ENCODE measurements around the gene SYNPO2.

DNA sequence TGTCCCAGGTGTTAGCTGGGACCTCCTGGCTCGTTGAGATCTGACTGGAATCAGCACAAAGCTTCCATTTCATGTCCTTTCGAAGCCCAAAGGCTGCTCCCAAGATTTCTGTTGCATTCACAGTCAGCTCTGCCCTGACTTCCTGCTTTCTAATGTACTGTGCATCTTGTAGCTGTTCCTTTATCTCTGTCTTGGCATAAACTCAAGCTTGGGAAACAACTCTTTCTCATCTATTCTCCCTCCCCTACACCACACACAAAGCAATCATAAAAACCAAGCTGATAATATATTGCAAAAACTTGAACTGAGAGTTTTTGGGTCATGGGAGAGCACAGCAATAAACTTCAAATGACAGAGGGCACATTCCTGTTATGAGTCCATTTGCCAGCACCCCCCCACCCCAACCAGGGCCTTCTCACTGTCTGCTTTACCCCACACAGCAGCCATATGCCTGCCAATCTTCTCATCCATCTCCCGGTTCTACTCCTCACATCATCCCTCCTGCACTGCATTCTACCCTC, 76.3 kb downstream of the SYNPO2 start:
- TF ChIP-seq, protein P1, sequence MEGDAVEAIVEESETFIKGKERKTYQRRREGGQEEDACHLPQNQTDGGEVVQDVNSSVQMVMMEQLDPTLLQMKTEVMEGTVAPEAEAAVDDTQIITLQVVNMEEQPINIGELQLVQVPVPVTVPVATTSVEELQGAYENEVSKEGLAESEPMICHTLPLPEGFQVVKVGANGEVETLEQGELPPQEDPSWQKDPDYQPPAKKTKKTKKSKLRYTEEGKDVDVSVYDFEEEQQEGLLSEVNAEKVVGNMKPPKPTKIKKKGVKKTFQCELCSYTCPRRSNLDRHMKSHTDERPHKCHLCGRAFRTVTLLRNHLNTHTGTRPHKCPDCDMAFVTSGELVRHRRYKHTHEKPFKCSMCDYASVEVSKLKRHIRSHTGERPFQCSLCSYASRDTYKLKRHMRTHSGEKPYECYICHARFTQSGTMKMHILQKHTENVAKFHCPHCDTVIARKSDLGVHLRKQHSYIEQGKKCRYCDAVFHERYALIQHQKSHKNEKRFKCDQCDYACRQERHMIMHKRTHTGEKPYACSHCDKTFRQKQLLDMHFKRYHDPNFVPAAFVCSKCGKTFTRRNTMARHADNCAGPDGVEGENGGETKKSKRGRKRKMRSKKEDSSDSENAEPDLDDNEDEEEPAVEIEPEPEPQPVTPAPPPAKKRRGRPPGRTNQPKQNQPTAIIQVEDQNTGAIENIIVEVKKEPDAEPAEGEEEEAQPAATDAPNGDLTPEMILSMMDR (IDR thresholded peaks at IDR 0.05): no peak
- TF ChIP-seq POLR2A (IDR thresholded peaks at IDR 0.05): no peak
